ENCODE measurements around the gene GPC5.

GPC5 gene

GRCh38 chr13:92136449-92137155, 738.2 kb downstream of the GPC5 start:
- DNase-seq (ENCODE audit: low read depth, low spot score), result no peak

- no peak for DNase-seq (ENCODE audit: low read depth, low spot score)
These were observed 739.1 kb downstream of the GPC5 start for GRCh38 chr13:92137520-92137919.

- no peak for DNase-seq (ENCODE audit: low read depth, low spot score)
These were observed 745.3 kb downstream of the GPC5 start for GRCh38 chr13:92143766-92144165.

GRCh38 chr13:92150606-92151005, 752.2 kb downstream of the GPC5 start:
- no peak for DNase-seq (ENCODE audit: low read depth, low spot score)

GRCh38 chr13:92158346-92158745, 759.9 kb downstream of the GPC5 start:
- no peak for DNase-seq (ENCODE audit: low read depth, low spot score)

GRCh38 chr13:92164822-92165221, 766.4 kb downstream of the GPC5 start:
- no peak for DNase-seq (ENCODE audit: low read depth, low spot score)

- no peak for DNase-seq (ENCODE audit: low read depth, low spot score)
These were observed 773.8 kb downstream of the GPC5 start for GRCh38 chr13:92172191-92172590.

- DNase-seq (ENCODE audit: low read depth, low spot score), result no peak
These were observed 774.8 kb downstream of the GPC5 start for GRCh38 chr13:92173254-92173653.

GRCh38 chr13:92175330-92175729, 776.9 kb downstream of the GPC5 start:
- no peak for DNase-seq (ENCODE audit: low read depth, low spot score)

GRCh38 chr13:92177966-92178365, 779.5 kb downstream of the GPC5 start:
- DNase-seq (ENCODE audit: low read depth, low spot score), result no peak

- DNase-seq (ENCODE audit: low read depth, low spot score), result no peak
These were observed 780.8 kb downstream of the GPC5 start for GRCh38 chr13:92179223-92179622.

- no peak for DNase-seq (ENCODE audit: low read depth, low spot score)
These were observed 789.1 kb downstream of the GPC5 start for GRCh38 chr13:92187378-92187989.

GRCh38 chr13:92188574-92188973, 790.2 kb downstream of the GPC5 start:
- no peak for DNase-seq (ENCODE audit: low read depth, low spot score)

- DNase-seq (ENCODE audit: low read depth, low spot score), result no peak
These were observed 798.3 kb downstream of the GPC5 start for GRCh38 chr13:92196591-92197256.

GRCh38 chr13:92197669-92198068, 799.2 kb downstream of the GPC5 start:
- DNase-seq (ENCODE audit: low read depth, low spot score), result no peak

GRCh38 chr13:92218615-92219014, 820.2 kb downstream of the GPC5 start:
- DNase-seq (ENCODE audit: low read depth, low spot score), result no peak

- no peak for DNase-seq (ENCODE audit: low read depth, low spot score)
These were observed 823.5 kb downstream of the GPC5 start for GRCh38 chr13:92221916-92222315.

GRCh38 chr13:92224052-92224821, 825.8 kb downstream of the GPC5 start:
- no peak for DNase-seq (ENCODE audit: low read depth, low spot score)

GRCh38 chr13:92224825-92225224, 826.4 kb downstream of the GPC5 start:
- no peak for DNase-seq (ENCODE audit: low read depth, low spot score)

- no peak for DNase-seq (ENCODE audit: low read depth, low spot score)
These were observed 827.4 kb downstream of the GPC5 start for GRCh38 chr13:92225861-92226260.

- DNase-seq (ENCODE audit: low read depth, low spot score), result no peak
These were observed 834.5 kb downstream of the GPC5 start for GRCh38 chr13:92232871-92233270.

- DNase-seq (ENCODE audit: low read depth, low spot score), result no peak
These were observed 853.3 kb downstream of the GPC5 start for GRCh38 chr13:92251671-92252210.

All from activated CD4-positive, CD25-positive, alpha-beta regulatory T cell treated with anti-CD3 and anti-CD28 coated beads, Interleukin-2, amount 50 U/mL, for 16 hours (primary cell).